MM.1S (cell line): ENCODE results near the gene BAZ1A.

Experiments
- CTCF ChIP-seq: fragments of 300-600 bp; sonication (generic); IDR thresholded peaks from 2 replicates; pipeline ENCODE4 v1.5.1; 2016; ENCODE audit warnings: antibody characterized with exemption, low read length, mixed read lengths
- EZH2 ChIP-seq: fragments of 300-600 bp; sonication (generic); optimal IDR thresholded peaks from 2 replicates; pipeline ENCODE3; 2017; ENCODE audit warnings: low read depth, mild to moderate bottlenecking, antibody characterized with exemption, low read length, mixed read lengths

- TF ChIP-seq CTCF, result no peak
- TF ChIP-seq EZH2, result no peak
These were observed 57.4 kb downstream of the BAZ1A start for GRCh38 chr14:34817768-34818167.
